HG02678 (cell line): Measurements from ENCODE around the gene EYA4.

Source experiments
- ATAC-seq: cut with Tn5 transposase; IDR thresholded peaks from one replicate; pipeline ENCODE4 v1.9.1; 2021; ENCODE audit warnings: mild to moderate bottlenecking, moderate library complexity; ENCODE audit not compliant: unreplicated experiment

EYA4 gene, protein sequence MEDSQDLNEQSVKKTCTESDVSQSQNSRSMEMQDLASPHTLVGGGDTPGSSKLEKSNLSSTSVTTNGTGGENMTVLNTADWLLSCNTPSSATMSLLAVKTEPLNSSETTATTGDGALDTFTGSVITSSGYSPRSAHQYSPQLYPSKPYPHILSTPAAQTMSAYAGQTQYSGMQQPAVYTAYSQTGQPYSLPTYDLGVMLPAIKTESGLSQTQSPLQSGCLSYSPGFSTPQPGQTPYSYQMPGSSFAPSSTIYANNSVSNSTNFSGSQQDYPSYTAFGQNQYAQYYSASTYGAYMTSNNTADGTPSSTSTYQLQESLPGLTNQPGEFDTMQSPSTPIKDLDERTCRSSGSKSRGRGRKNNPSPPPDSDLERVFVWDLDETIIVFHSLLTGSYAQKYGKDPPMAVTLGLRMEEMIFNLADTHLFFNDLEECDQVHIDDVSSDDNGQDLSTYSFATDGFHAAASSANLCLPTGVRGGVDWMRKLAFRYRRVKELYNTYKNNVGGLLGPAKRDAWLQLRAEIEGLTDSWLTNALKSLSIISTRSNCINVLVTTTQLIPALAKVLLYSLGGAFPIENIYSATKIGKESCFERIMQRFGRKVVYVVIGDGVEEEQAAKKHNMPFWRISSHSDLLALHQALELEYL

DNA sequence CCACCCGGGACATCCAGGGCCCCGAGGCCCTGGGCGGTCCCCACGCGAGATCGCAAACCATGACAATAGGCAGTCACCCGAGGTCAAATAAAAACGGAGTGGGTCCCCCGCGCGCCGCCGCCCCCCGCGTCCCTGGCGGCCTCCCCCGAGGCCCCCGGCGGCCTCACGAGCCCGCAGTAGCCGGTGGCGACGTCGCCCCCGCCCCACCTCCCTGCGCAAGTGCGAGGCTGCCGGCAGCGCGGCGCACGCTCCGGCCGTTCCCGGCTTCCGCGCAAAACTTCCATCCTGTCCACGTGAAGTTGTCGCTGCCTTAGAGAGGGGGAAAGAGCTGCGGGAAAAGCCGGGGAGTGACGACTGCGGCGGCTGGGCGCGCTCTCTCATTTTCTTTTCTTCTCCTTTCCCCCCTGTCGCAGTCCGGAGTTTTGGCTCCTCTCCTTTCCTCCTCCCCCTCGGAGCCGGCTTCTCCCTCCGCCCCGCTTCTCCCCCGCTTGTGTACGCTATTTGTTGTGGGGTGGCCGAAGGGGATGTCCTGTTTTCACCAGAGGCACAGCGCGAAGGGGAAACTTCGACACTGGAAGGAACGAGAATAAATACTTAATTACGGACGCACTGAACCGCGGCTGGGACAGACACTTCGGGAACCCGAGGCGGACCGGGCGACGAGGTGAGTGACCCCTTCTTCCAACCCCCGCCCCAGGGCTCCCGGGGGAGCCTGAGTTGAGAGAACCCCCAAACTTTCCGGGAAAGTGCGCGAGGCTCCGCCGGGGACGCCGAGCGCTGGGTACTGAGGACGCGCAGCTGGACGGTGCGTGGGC, at the start of gene EYA4:
TSS of gene EYA4 (plus strand) at position 272 of the 815 bp plus-strand sequence. CDS start 33,424 bp downstream, outside the sequence.
- no peak for ATAC-seq

DNA sequence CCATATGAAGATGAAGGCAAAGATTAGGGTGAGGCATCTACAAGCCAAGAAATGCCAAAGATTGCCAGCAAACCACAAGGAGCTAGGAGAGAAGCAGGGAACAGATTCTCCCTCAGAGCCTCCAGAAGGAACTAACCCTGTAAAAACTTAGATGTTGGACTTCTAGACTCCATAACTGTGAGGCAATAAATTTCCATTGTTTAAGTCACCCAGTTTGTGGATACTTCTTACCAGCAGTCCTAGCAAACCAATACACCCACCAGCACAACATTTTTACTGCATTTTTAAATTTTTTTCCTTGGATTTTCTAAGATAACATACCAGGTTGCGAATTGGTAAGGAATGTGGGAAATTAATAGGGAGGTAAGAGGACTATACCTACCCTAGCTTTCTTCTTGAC, 47.8 kb upstream of the EYA4 start:
- ATAC-seq: no peak

DNA sequence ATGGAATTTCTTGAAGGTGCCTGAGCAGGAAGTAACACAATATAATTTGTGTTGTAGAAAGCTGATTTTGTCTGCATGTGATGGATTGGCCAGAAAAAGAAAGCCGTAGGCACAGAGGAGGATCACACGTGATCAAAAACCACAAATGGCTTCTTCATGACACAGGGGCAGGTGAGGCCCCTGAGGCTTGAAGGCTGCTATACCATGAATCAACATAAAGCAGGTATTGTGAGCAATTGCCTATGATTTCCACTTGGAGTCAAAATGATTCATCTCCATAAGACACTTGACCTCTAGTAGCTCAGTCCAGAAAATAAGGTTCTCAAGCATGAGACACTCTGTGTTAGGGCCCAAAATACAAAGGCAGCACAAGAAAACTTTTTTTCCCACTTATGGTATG, 42.4 kb upstream of the EYA4 start:
- ATAC-seq: no peak

DNA sequence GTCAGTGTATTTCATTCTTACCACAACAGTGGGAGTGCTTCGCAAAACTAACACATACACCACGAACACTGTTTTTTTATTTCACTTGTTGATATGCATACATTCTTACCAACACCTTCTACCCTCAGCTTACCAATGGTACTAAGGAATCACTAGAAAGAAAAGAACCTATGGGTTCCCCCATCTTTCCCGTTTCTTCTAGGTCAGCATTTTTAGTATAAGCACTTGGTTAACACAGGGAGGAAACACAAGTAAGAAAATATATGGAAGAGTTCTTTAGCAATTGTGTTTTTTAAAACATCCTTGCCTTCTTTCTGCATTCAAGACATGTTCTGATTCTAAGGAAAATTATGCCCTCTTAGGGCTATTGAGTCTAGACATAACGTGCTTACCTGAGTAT, 39.9 kb upstream of the EYA4 start:
- ATAC-seq: no peak

DNA sequence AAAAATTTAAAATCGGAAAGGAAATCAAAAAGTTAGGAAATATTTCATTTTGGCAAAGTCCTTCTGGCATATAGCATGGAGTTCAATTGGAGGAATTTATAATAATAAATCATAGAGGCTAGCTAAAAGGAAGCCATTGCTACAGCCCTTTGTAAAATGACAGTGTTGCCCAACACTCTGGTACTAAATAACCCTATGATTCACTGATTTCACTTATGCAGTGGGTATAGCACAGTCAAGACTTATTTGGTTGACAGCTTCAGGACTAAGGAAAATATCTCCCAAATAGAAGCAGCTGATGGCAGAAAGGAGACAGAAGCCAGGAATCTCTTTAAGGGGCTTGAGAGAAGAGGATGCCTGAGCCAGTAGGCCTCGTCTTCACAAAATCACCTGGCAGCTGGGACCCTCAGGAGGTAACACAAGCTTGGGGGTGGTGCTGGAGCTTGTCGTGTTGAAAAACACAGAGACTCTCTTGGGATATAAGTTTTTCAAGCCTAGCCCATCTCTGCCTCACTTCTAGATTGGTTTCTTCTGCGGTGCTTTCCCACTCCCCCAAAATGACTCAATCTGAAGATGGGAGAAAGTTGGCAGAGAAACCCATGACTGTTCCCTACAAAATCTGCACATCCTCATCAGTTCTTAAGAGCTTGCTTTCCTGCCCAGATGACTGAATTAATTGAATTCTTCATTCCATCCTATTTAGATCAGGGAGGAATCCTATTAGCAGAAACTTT, 38.4 kb upstream of the EYA4 start:
- ATAC-seq: no peak

DNA sequence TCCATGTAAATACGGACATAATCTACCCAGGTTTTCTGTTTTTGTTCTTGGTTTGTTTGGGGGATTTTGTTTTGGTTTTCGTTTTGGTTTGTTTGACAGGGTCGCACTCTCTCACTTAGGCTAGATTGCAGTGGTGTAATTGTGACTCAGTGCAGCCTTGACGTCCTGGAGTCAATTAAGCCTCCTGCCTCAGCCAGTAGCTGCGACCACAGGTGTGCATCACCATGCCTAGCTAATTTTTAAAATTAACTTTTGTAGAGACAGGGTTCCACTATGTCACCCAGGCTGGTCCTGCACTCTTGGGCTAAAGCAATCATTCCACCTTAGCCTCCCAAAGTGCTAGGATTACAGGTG, 37.8 kb upstream of the EYA4 start:
- no peak for ATAC-seq

DNA sequence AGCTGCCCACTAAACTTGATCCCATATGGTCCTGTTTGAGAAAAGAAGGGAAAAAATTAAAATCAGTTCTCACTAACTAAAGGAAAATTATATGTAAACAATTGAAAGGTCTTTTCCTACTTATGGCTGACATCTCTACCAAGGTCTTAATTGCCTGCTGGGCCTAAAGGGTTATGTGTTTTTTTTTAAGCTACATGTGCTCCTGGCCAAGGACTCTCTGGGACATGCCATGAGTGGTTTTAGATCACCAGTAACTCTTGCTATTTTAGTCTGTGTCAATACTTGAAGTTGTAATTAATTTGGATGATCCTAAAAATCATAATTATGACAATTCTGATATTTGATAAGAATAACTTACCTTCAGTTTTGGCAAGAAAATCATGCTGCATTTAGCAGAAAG, 35.9 kb upstream of the EYA4 start:
- ATAC-seq: no peak

DNA sequence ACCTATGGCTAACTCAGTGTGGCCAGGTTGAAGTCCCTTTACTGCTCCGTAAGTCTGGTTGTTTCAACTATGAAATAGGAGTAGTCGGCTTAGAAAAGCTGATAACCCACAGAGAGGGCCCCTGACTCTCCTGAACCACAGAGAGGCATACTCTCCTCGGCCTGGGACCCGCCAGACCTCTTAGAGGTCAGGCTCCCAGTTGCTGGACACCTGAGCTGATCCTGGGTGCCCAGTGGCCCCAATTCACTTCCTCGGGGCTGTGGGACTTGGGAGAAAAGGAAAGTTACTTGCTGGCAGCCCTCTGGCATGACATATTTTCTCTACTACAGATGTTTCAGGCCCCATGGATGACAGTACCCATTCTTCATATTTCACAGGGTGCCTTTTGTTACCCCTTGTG, 34.2 kb upstream of the EYA4 start:
- no peak for ATAC-seq

DNA sequence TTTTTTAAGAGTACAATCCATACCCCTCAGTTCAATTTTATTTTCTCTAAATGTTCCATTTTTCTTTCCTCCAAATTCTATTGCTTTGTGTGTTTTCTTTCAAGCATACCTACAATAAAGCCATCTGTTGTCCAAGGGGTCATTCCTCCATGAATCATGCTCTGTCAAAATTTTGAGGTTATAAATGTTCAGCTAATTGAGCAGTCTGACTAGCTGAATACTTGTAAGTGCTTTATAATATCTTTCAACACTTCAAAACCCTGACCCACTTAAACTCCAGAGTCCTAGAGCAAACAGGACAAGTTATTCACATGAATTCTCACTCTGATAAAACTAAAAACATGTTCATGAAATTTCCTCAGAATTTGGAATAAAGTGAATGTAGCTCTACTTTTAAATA, 33.4 kb upstream of the EYA4 start:
- no peak for ATAC-seq

DNA sequence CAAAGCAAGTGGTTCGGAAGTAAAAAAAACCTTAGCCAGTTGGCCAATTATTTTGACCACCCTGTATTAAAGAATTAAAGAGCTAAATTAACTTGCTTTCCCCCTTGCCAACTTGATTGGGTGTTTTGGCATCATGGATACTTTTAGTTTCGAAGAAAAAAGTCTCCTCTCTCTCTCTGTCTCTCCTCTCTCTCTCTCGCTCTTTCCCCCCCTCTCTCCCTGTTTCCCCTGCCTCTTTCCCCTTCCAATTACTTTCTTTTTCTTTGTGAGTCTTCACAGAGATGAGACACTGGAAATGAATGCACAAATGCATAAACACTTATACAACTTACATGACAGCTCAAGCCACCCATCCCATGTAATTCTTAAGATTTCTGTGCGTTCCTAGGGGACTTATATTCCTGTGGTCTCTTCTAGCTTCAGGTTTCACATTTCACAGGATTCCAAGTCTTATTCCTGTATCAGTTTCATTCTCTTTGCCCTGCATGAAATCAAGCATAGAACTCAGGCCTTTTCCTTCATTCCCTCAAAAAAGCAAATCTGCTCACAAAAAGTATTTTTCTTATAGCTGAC, 32.9 kb upstream of the EYA4 start:
- no peak for ATAC-seq

DNA sequence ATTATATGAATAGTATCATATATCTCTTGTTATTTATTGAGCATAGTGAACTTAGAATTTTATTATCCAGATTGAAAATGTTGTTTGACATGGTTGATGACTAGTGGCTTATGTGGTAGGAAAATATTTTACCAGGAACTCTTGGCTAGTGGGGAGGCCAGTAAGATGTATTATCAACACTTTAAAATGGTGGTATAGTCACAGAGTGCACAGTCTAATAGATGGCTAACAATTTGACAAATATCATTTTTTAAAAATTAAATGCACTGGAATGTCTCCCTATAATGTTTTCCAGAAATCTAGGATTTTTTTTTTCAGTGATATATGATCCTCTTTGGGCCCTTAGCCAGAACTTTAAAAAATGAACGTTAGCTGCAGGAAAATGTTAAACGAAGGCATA, 26.9 kb upstream of the EYA4 start:
- ATAC-seq: no peak

DNA sequence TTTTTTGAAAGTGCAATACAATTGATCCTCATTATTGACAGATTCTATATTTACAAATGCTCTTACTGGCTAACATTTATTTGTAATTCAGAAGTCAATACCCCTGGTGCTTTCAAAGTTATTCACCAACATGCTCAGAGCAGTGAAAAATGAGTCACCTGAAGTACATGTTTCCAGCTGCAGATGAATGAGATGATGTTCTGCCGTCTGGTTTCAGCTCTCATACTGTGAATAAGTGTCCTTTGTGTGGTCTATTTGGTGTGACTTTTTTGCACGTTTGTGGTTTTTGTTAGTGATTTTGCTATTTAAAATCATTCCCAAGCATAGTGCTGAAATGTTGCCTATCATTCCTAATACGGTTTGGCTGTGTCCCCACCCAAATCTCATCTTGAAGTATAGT, 22.3 kb upstream of the EYA4 start:
- ATAC-seq: no peak

DNA sequence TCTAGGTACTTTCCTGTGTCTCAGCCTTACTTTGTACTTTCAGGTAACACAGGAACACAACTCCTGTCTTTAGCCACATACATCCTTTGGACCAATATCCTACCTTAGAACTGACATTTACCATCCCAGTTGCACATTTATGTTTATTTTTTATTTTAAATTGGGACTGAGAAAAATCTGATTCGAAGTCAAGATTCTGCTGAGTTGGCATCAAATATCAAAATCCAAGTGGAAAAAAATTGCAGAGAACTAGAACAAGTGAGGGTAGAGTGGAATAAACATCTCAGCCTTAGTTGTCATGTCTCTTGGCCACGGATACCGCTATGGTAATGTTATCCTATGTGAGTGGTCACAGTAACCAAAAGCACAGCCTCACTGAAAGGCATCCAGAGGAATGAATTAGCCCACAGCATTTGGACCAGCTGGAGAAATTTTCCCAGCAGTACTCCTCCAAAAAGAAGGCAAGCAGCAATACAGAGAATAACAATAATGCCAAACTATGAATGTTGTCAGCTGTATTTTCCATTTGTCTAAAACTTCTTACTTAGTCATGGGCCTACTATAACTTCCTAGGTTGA, 17.6 kb upstream of the EYA4 start:
- no peak for ATAC-seq

DNA sequence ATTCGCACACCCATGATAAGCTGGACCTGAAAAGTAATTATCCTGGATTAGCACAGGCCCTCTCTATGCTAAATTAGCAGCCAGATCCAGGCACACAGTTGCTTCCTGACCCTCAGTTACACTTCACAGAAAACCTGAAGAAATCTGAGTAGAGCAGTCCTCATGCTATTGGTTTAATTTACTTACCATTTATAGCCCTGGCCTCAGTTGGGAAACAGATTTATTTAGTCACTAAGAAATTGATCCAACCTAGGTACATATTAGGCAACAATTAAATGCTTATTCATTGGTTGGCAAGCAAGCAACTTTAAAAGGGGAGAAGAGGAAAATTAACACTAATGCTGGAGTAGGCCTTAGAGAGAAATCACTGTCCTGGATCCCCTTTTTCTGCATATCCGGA, 15.6 kb upstream of the EYA4 start:
- no peak for ATAC-seq

DNA sequence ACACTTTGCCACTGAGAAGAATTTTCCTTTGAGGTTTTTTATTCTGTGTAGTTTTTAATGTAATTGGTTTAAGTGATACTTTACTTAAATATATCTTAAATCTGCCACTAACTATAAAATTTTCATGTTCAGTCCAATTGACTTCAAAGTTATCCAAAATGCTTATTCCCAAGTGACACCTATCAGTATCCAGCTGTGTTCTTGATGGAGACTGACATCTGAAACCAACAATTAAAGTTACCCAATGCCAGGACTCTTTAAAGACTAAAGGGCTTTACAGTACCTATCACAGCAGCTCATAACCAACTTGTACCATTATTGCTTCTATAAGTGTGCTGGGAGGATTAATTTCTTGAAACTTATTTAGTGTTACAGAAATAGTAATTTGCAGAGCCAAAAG, 13.8 kb upstream of the EYA4 start:
- no peak for ATAC-seq

DNA sequence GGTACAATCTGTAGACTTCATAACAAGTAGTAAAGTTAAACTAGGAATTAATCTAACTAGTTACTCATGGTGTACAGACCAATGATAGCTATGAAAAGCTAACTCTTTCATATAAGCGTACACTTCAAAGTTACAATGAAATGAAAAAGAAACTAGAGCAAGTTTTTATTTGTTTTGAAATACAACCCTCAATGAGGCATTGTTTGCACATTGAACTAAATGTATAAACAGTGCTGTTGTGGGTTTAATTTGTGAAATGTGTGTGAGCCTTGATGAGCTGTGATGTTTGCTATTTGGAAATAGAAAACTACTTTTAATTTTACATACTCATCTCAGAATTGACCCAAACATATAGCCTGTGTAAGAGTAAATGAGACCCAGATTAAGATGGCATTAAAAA, 11.1 kb upstream of the EYA4 start:
- ATAC-seq: no peak

DNA sequence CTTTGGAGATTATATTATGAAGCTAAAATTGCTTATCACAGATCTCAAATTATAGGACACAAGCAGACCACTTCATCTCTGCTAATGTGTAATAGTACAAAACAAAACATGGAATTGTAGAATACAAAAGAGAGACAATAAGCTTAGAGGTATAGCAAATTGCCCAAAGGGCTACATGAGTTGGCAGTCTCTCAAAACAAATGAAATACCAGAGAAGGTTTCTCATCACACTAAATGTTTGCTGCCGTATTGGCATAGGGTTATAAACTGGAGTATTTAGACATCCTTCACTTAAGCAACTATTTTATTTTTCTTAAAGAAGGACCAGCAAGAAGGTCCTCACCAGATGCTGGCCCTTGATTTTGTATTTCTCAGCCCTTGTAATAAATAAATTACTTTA, 5.9 kb upstream of the EYA4 start:
- no peak for ATAC-seq

DNA sequence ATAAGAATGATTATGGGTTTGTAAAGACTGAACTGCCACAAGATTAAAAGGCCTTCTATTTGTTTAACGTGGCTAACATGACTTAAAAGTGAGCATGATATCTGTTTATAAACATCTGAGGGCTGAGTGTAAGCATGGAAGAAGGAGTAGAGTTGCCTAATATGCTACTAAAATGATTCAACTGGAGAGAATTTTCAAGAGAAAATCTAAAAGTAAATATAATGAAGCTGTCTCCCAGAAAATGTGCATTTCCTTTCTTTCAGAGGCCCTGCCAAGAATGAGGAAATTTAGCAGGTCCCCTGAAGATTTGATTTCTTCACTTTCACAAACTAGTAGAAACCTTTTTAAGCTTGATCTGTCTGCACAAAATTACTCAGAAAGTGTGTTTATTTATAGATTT, 4.2 kb upstream of the EYA4 start:
- ATAC-seq: no peak

DNA sequence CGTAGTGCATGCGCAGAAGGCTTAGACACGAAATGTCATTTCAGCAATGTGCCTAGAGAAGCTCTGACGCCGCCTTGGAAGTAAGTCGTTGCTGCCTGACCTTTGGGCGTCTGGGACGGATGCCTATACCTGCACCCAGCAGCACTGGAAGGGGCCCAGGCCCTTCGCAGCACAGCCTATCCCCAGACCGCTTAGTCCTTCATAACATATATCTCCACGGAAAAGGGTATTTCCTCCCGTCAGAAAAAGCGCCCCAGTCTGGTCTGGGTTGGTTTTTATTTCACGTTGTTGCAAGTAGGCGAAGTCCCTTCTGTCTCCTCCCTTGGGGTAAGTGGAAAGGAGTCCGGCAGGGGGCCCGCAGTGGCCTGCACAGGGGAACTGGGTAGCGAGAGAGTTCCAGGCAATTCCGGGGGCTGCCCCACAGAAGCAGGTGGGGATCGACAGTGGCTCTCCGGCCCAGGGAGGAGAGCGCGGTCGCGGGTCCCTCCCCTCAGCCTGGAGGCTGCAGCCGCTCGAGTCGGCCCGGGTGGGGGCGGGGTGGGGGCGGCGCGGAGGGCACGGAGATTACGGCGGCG, 559 bp upstream of the EYA4 start:
- no peak for ATAC-seq
